GM12878 (cell line): Measurements from ENCODE around the gene PCCA. TPM values are rescaled to one million over a fixed set of nuclear protein-coding genes. Genes with fewer than 3 reads are reported as not detected.

Source experiments
- ATAC-seq: fragments of 200-7000 bp; cut with Tn5 transposase; 3 replicates; pipeline ENCODE4 v1.9.1; 2020; ENCODE audit warnings: mild to moderate bottlenecking, moderate library complexity
- BruUV-seq: library from RNA; stranded (reverse); fragments of 400-500 nt; replicated peaks from 2 replicates; lab custom pipeline; 2021; lab: Mats Ljungman, UMichigan
- CTCF ChIA-PET: fragments of 300-600 bp; sonication (Branson Sonifier 250); formaldehyde crosslinking; extraction: SDS; loops from one replicate; lab custom pipeline; 2021; ENCODE audit warnings: inconsistent platforms; lab: Yijun Ruan, JAX
- POLR2A ChIA-PET: fragments of 350-600 bp; formaldehyde crosslinking; extraction: SDS; loops from one replicate; lab custom pipeline; 2021; ENCODE audit warnings: inconsistent platforms; lab: Charles Lee
- RAD21 ChIA-PET: fragments of 300-600 bp; sonication (Branson Sonifier 250); formaldehyde crosslinking; loops from one replicate; lab custom pipeline; 2023; ENCODE audit warnings: antibody characterized with exemption; ENCODE audit not compliant: unreplicated experiment; lab: Charles Lee
- SMC1A ChIA-PET: fragments of 300-600 bp; sonication (Branson Sonifier 250); formaldehyde crosslinking; loops from one replicate; lab custom pipeline; 2023; ENCODE audit not compliant: unreplicated experiment, uncharacterized antibody; lab: Charles Lee
- DNase-seq: peaks from one replicate; pipeline ENCODE4 v3.0.0-alpha.2; 2011; ENCODE audit warnings: low read depth, low spot score
- FAIRE-seq: peaks from 3 replicates; lab custom pipeline; 2011; peaks lifted over from hg19 to GRCh38; lab: Jason Lieb, UNC
- H2AFZ ChIP-seq: 2 replicates; pipeline ENCODE4 v1.6.0; 2011; ENCODE audit warnings: low read depth, low read length, control low read depth; ENCODE audit not compliant: control insufficient read depth
- H3K27ac ChIP-seq: 2 replicates; pipeline ENCODE4 v1.5.1; 2011; ENCODE audit warnings: control low read depth; ENCODE audit not compliant: control insufficient read depth, insufficient read depth
- H3K27me3 ChIP-seq, 2 experiments: replicated peaks in 1 of 2; 2 replicates each; pipeline versions ENCODE4 v1.6.0 to v1.6.1; 2011; ENCODE audit warnings: low read length in 1 of 2; ENCODE audit not compliant: control insufficient read depth in 2 of 2, insufficient read depth in 2 of 2
- H3K36me3 ChIP-seq, 2 experiments: 2 replicates each; pipeline ENCODE4 v1.5.1; 2011; ENCODE audit warnings: low read length in 1 of 2; ENCODE audit not compliant: control insufficient read depth in 2 of 2, insufficient read depth in 2 of 2
- H3K4me1 ChIP-seq: 2 replicates; pipeline ENCODE4 v1.6.1; 2011; ENCODE audit warnings: mild to moderate bottlenecking, low read length, moderate library complexity, mixed read lengths; ENCODE audit not compliant: control insufficient read depth, insufficient read depth
- H3K4me2 ChIP-seq: 2 replicates; pipeline ENCODE4 v1.6.0; 2011; ENCODE audit warnings: control low read depth; ENCODE audit not compliant: control insufficient read depth, insufficient read depth
- H3K4me3 ChIP-seq: fragments of 200-600 bp; sonication (generic); 2 replicates; pipeline ENCODE4 v1.5.1; 2016
- H3K79me2 ChIP-seq: 2 replicates; pipeline ENCODE4 v1.6.0; 2011; ENCODE audit warnings: low read length; ENCODE audit not compliant: control insufficient read depth, insufficient read depth
- H3K9ac ChIP-seq: 2 replicates; pipeline ENCODE4 v1.8.0; 2011; ENCODE audit warnings: low read length, control low read depth, mixed read lengths; ENCODE audit not compliant: control insufficient read depth, insufficient read depth
- H3K9me3 ChIP-seq: replicated peaks from 3 replicates; pipeline ENCODE4 v1.5.1; 2011; ENCODE audit warnings: mild to moderate bottlenecking, low read length; ENCODE audit not compliant: control insufficient read depth, insufficient read depth
- H4K20me1 ChIP-seq: 2 replicates; pipeline ENCODE4 v1.6.0; 2011; ENCODE audit not compliant: control insufficient read depth, insufficient read depth
- CEBPZ ChIP-seq: fragments of 150-350 bp; IDR thresholded peaks from 2 replicates; pipeline ENCODE4 v1.6.1; 2016; ENCODE audit warnings: low read depth, low read length
- EGR1 ChIP-seq, 2 experiments: IDR thresholded peaks; 1 replicate in 1 of 2; 2 replicates in 1 of 2; pipeline ENCODE4 v1.6.1; 2011 to 2012; ENCODE audit warnings: low read depth in 2 of 2, low read length in 2 of 2, borderline replicate concordance in 1 of 2, mild to moderate bottlenecking in 1 of 2, moderate library complexity in 1 of 2
- MLLT1 ChIP-seq: fragments of 450-650 bp; IDR thresholded peaks from 2 replicates; pipeline ENCODE4 v1.6.1; 2016; ENCODE audit warnings: mild to moderate bottlenecking
- WGBS: methylation state at CpG from one replicate; pipeline ENCODE4 v1.1.6; 2016; ENCODE audit warnings: low lambda C conversion rate; ENCODE audit not compliant: insufficient replicate concordance, insufficient coverage; ENCODE audit errors: missing lambda C conversion rate; 5-methylcytosine and 5-hydroxymethylcytosine counted together
- in situ Hi-C: fragments of 300-500 bp; cut with MboI; formaldehyde crosslinking; loops from 9 replicates; pipeline ENCODE4 v1.14.3; 2018; ENCODE audit warnings: mixed read lengths
- intact Hi-C: fragments of 100-400 bp; cut with micrococcal nuclease; formaldehyde crosslinking; loops from one replicate; pipeline ENCODE4 v1.14.2; 2022; ENCODE audit not compliant: unreplicated experiment
- polyA plus RNA-seq, 11 experiments: library from polyadenylated mRNA; depleted of rRNA in 4 of 11; unstranded in 6 of 11; stranded (reverse) in 5 of 11; fragments of >200 nt; fragmentation: Nextera tagmentation in 4 of 11; fragmentation: Illumina TruSeq in 1 of 11; extraction: Ambion mirVana in 4 of 11; extraction: Trizol in 1 of 11; gene quantifications; 1 replicate in 1 of 11; 2 replicates in 10 of 11; pipeline versions ENCODE4 v1.2.1 to v1.2.3, GENCODE V29; 2011 to 2016; ENCODE audit warnings: inconsistent platforms in 2 of 11, missing spikeins in 2 of 11, low read depth in 1 of 11
- total RNA-seq, 4 experiments: library from RNA; depleted of rRNA in 3 of 4; stranded (reverse); fragments of >200 nt in 3 of 4; fragmentation: Illumina TruSeq in 1 of 4; extraction: Trizol in 1 of 4; gene quantifications; 2 replicates each; pipeline versions ENCODE4 v1.2.1 to v1.2.3, GENCODE V29; 2013 to 2021

Gene PCCA
- total and polyA plus RNA-seq, 10 of the 15 experiments (the other 5 are each of a cell fraction or from before 2014, with no cell fraction given): 5.9 to 18.2 (median 12.4) TPM

DNA sequence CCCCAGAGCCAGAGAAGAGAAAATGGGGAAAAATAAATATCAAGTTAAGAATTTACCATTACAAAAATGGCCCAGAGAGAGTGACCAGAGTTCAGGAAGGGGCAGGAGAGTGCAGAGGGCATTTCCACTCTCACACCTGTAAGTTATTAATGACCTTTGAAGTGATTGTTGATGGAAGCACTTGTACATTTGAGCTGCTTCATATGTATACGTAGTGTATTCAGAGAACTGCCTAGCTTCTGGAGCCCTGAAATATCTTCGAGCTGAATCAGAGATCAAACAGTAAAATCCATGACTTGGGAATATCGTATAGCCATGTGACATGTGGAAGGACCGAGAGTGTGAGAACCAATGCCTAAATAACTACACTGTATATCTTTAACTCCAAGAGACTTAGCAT is 49.2 kb upstream of the PCCA start:
- TF ChIP-seq MLLT1 (no peak), CEBPZ (no peak), EGR1 (IDR thresholded peaks at IDR 0.05; ENCODE audit: borderline replicate concordance in 1 of 2, low read depth in 2 of 2, low read length in 2 of 2) (no peak)
- FAIRE-seq: no peak

More for the DNA sequence above, 49.2 kb upstream of the PCCA start:
- Histone ChIP-seq H3K4me3 (no peak overlapping the region), H3K4me2 (no peak overlapping the region), H3K27me3 (no peaks in the 10 kb centered on the region), H2AFZ (no peak overlapping the region), H4K20me1 (no peaks in the 10 kb centered on the region), H3K79me2 (no peaks in the 10 kb centered on the region), H3K27ac (no peak overlapping the region), H3K4me1 (no peaks in the 10 kb centered on the region), H3K9me3 (no peaks in the 10 kb centered on the region), H3K9ac (no peak overlapping the region), H3K36me3 (no peaks in the 10 kb centered on the region)
- 56% methylated on average over 4 of the region's 4 CpGs for WGBS
- no TSS peak for BruUV-seq
- intact Hi-C loops (loop anchor here (10.0 kb wide), 1 partner anchor 475 kb away; no protein-coding TSS in a partner anchor), in situ Hi-C loops (no loop called here)
- CTCF ChIA-PET: no interaction called here
- DNase-seq (no peak), ATAC-seq (no peak)
- RAD21 ChIA-PET: no interaction called here
- POLR2A ChIA-PET: no interaction called here
- SMC1A ChIA-PET: interaction anchor here (0.6 kb wide), 1 partner anchor 215 kb away, joined by 4 read pairs; no protein-coding TSS in a partner anchor
